Adrenal gland (tissue), 12 donors: ENCODE data around the gene PLCB1. TPM values are rescaled to one million over a fixed set of nuclear protein-coding genes. Genes with fewer than 3 reads are reported as not detected.

Source experiments
- DNase-seq, 7 donors: peaks; one replicate each; pipeline ENCODE4 v3.0.0-alpha.2; 2019 to 2020
- H3K27ac ChIP-seq, 5 donors: fragments of 200-600 bp; sonication (generic) in 4 of 5; 1 replicate in 3 of 5; 2 replicates in 2 of 5; pipeline versions ENCODE4 v1.5.1 to v1.8.0; 2016 to 2020; ENCODE audit warnings: mild to moderate bottlenecking in 1 of 5
- H3K27me3 ChIP-seq: fragments of 200-600 bp; 2 replicates; pipeline ENCODE4 v1.8.0; 2021
- H3K36me3 ChIP-seq, 2 donors: fragments of 200-600 bp; replicated peaks in 1 of 2; 1 replicate in 1 of 2; 2 replicates in 1 of 2; pipeline versions ENCODE4 v1.5.1 to v1.8.0; 2018 to 2022
- H3K4me1 ChIP-seq, 2 donors: fragments of 200-600 bp; replicated peaks in 1 of 2; 1 replicate in 1 of 2; 2 replicates in 1 of 2; pipeline versions ENCODE4 v1.5.1 to v1.8.0; 2018 to 2021
- H3K4me3 ChIP-seq, 4 donors: fragments of 200-600 bp; sonication (generic) in 3 of 4; one replicate each; pipeline ENCODE4 v1.5.1; 2016 to 2018
- H3K9me3 ChIP-seq, 3 donors: fragments of 200-600 bp; sonication (generic) in 1 of 3; replicated peaks in 1 of 3; 1 replicate in 2 of 3; 2 replicates in 1 of 3; pipeline versions ENCODE4 v1.5.1 to v1.8.0; 2016 to 2021
- POLR2A ChIP-seq, 2 donors: fragments of 450-650 bp; IDR thresholded peaks; one replicate each; pipeline ENCODE4 v1.6.1; 2017; ENCODE audit warnings: antibody characterized with exemption in 2 of 2, mild to moderate bottlenecking in 2 of 2, moderate library complexity in 1 of 2
- WGBS, 4 donors: extraction: QIAGEN DNeasy Blood & Tissue Kit in 2 of 4; methylation state at CpG; one replicate each; pipeline versions ENCODE4 v1.1.5 to v1.1.7; 2013 to 2017; 5-methylcytosine and 5-hydroxymethylcytosine counted together
- intact Hi-C, 2 donors: fragments of 100-400 bp; cut with DNase I; formaldehyde crosslinking; loops; one replicate each; pipeline versions ENCODE4 v1.14.1 to v1.15.0; 2022 to 2023
- polyA plus RNA-seq, 3 donors: library from polyadenylated mRNA; stranded (reverse); fragments of 200-250 nt in 2 of 3; fragments of 350-450 nt in 1 of 3; fragmentation: Illumina TruSeq in 1 of 3; extraction: RNeasy Lipid Tissue Mini Kit (QIAGEN cat#74804) in 1 of 3; gene quantifications; one replicate each; pipeline ENCODE4 v1.2.3, GENCODE V29; 2013 to 2014
- total RNA-seq, 9 donors: library from RNA; depleted of rRNA in 4 of 9; stranded (reverse); fragments of >200 nt in 4 of 9; fragments of 120-200 nt in 1 of 9; fragmentation: NEBNext Ultra II Directional in 1 of 9; extraction: Animal tissue kit (Norgen Biotek cat#: 25700) in 1 of 9; gene quantifications; one replicate each; pipeline versions ENCODE4 v1.1.0 to v1.2.4, GENCODE V29; 2013 to 2023
- TF ChIP-seq, protein P1 (sequence below), 6 experiments: fragments of 450-650 bp in 4 of 6; fragments of 200-600 bp in 2 of 6; sonication (generic) in 1 of 6; IDR thresholded peaks; 1 replicate in 5 of 6; 2 replicates in 1 of 6; pipeline versions ENCODE4 v1.5.1 to v1.8.0; 2016 to 2021; ENCODE audit warnings: antibody characterized with exemption in 6 of 6, mild to moderate bottlenecking in 2 of 6, moderate library complexity in 1 of 6
- donor health status: healthy with polysubstance abuse.
- donor health status: Bipolar disorder and iron deficiency.
- donor health status: DM: yes; HTN: yes; CAD: no.
- donor health status: DM: no; HTN: no; CAD: no.
- donor health status: DM: no; HTN: no; CAD: no.
- donor health status: DM: yes; HTN: yes; CAD: no.

The PLCB1 gene
- total and polyA plus RNA-seq, 12 donors = 7.7 to 56.6 (median 27.9) TPM

- Histone ChIP-seq H3K27ac (no peak overlapping the region), H3K4me3 (no peak overlapping the region), H3K9me3 (no peaks in the 10 kb centered on the region), H3K36me3 (no peaks in the 10 kb centered on the region), H3K4me1 (peaks cover 0 to 9% of the 10 kb centered on the region in 2 donors), H3K27me3 (no peaks in the 10 kb centered on the region)
- DNase-seq = no peak
- TF ChIP-seq, protein P1, sequence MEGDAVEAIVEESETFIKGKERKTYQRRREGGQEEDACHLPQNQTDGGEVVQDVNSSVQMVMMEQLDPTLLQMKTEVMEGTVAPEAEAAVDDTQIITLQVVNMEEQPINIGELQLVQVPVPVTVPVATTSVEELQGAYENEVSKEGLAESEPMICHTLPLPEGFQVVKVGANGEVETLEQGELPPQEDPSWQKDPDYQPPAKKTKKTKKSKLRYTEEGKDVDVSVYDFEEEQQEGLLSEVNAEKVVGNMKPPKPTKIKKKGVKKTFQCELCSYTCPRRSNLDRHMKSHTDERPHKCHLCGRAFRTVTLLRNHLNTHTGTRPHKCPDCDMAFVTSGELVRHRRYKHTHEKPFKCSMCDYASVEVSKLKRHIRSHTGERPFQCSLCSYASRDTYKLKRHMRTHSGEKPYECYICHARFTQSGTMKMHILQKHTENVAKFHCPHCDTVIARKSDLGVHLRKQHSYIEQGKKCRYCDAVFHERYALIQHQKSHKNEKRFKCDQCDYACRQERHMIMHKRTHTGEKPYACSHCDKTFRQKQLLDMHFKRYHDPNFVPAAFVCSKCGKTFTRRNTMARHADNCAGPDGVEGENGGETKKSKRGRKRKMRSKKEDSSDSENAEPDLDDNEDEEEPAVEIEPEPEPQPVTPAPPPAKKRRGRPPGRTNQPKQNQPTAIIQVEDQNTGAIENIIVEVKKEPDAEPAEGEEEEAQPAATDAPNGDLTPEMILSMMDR (IDR thresholded peaks at IDR 0.05) = no peak
- no peak for TF ChIP-seq POLR2A (IDR thresholded peaks at IDR 0.05)
- intact Hi-C loops = no loop called here
- 60 to 72% (median 65%) methylated on average over 3 of the region's 3 CpGs for WGBS, 4 donors
These were observed 261.3 kb downstream of the PLCB1 start for GRCh38 chr20:8393381-8393780.

- TF ChIP-seq, protein P1 (IDR thresholded peaks at IDR 0.05) = no peak
- no peak for TF ChIP-seq POLR2A (IDR thresholded peaks at IDR 0.05)
- Histone ChIP-seq H3K27ac (no peak overlapping the region), H3K36me3 (no peaks in the 10 kb centered on the region), H3K4me1 (peaks cover 0 to 3% of the 10 kb centered on the region in 2 donors), H3K9me3 (no peaks in the 10 kb centered on the region), H3K27me3 (no peaks in the 10 kb centered on the region), H3K4me3 (no peak overlapping the region)
- no peak for DNase-seq
- WGBS, 4 donors = 69 to 87% (median 83%) methylated on average over 2 of the region's 2 CpGs
- intact Hi-C loops = no loop called here
These were observed 262.4 kb downstream of the PLCB1 start for GRCh38 chr20:8394308-8394945.

DNA sequence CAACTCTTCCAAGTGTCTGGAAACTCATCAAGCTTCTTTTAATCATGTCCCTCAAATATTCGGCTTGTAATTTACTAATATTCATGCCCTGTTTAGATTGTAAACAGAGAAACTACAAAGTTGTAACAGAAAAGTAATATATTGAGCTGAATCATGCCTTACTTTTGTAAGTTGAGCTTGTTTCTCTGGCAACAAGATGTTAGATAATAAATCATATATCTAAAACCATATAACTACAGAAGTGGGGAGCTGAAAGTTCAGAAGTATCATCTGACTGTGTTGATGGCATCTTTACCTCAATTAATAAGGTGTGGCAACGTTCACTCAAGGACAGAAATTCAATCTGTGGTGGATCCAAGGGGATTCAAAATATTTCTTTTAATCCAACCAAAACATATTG, 263.9 kb downstream of the PLCB1 start:
- Histone ChIP-seq H3K27ac (no peak overlapping the region), H3K36me3 (no peaks in the 10 kb centered on the region), H3K27me3 (no peaks in the 10 kb centered on the region), H3K4me1 (peaks cover 0 to 5% of the 10 kb centered on the region in 2 donors), H3K4me3 (no peak overlapping the region), H3K9me3 (no peaks in the 10 kb centered on the region)
- WGBS, 4 donors = 36 to 51% (median 42%) methylated on average over 2 of the region's 2 CpGs
- no peak for DNase-seq
- TF ChIP-seq POLR2A (IDR thresholded peaks at IDR 0.05) = no peak
- TF ChIP-seq, protein P1 (IDR thresholded peaks at IDR 0.05) = no peak
- intact Hi-C loops = no loop called here

DNA sequence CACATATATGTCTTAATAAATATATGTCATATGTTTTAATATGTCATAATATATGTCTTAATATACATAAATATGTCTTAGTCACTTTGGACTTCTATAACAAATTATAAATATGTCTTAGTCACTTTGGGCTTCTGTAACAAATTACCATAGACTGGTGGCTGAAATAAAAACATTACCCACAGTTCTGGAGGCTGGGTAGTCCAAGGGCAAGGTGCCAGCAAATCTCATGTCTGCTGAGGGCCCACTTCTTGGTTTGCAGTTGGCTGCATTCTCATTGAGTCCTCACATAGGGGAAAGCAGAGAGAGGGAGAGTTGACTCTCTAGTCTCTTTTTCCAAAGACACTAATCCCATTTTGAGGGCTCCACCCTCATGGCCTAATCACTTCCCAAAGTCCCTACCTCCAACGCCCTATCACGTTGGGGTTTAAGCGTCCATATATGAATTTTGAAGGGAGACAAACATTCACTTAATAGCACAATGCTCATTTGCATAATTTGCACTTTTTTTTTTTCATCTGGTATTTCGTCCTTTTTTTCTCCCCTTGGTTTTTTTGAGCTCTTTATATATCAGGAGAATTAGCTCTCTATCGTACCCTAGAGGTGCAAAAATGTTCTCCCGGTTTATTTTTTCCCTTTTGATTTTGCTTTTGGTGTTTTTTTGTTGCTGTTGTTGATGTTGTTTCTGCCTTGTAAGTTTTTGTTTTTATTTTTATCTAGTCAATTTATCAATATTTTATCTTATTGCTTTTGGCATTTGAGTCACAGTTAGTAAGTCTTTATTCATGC, 266.4 kb downstream of the PLCB1 start:
- Histone ChIP-seq H3K27me3 (no peaks in the 10 kb centered on the region), H3K36me3 (no peaks in the 10 kb centered on the region), H3K4me1 (peaks cover 0 to 13% of the 10 kb centered on the region in 2 donors), H3K27ac (no peak overlapping the region), H3K9me3 (no peaks in the 10 kb centered on the region), H3K4me3 (no peak overlapping the region)
- no peak for DNase-seq
- TF ChIP-seq, protein P1 (IDR thresholded peaks at IDR 0.05) = no peak
- no peak for TF ChIP-seq POLR2A (IDR thresholded peaks at IDR 0.05)
- intact Hi-C loops = no loop called here
- 87 to 97% (median 95%) methylated on average over 6 of the region's 6 CpGs for WGBS, 4 donors
